SU-DHL-6 (cell line): ENCODE measurements around the gene KCTD1.

Experiments
- EZH2phosphoT487 ChIP-seq: fragments of 200-600 bp; sonication (generic), shearing (Covaris generic); conservative IDR thresholded peaks from 2 replicates; pipeline ENCODE4 v1.6.1; 2018; ENCODE audit warnings: mild to moderate bottlenecking, antibody characterized with exemption, low read length, moderate library complexity, mixed read lengths
- TF ChIP-seq, protein P1 (sequence below): fragments of 200-600 bp; sonication (generic); IDR thresholded peaks from one replicate; pipeline ENCODE4 v1.5.1; 2017; ENCODE audit warnings: antibody characterized with exemption, mild to moderate bottlenecking, low read length, moderate library complexity; ENCODE audit not compliant: insufficient read depth, poor library complexity, severe bottlenecking

DNA sequence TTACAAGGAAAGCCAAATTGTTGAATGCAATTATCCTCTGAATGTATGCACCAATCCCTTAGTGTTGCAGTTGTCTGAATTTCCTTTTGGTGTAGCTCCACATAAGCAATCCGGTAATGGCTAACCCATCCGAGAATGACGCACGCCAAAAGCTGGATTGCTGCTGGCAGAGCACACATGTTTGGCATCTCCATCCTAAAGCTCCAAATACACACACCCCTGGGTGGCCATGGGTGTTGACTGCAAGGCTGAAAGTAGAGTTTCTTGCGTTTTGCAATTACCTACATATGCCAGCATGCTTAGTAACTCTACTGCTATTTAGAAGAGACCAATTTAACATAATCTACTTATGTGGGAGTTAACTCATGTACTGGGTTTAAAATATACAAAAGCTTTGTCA lies 53.1 kb downstream of the KCTD1 start:
- TF ChIP-seq, protein P1, sequence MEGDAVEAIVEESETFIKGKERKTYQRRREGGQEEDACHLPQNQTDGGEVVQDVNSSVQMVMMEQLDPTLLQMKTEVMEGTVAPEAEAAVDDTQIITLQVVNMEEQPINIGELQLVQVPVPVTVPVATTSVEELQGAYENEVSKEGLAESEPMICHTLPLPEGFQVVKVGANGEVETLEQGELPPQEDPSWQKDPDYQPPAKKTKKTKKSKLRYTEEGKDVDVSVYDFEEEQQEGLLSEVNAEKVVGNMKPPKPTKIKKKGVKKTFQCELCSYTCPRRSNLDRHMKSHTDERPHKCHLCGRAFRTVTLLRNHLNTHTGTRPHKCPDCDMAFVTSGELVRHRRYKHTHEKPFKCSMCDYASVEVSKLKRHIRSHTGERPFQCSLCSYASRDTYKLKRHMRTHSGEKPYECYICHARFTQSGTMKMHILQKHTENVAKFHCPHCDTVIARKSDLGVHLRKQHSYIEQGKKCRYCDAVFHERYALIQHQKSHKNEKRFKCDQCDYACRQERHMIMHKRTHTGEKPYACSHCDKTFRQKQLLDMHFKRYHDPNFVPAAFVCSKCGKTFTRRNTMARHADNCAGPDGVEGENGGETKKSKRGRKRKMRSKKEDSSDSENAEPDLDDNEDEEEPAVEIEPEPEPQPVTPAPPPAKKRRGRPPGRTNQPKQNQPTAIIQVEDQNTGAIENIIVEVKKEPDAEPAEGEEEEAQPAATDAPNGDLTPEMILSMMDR: no peak
- no peak for TF ChIP-seq EZH2phosphoT487
